Activated T-cell treated with anti-CD3 and anti-CD28 coated beads for 24 hours (primary cell): ENCODE data around the gene THSD7B.

Experiments used
- DNase-seq: peaks from one replicate; pipeline ENCODE4 v3.0.0-alpha.2; 2020; ENCODE audit warnings: low read depth

The THSD7B gene

DNA sequence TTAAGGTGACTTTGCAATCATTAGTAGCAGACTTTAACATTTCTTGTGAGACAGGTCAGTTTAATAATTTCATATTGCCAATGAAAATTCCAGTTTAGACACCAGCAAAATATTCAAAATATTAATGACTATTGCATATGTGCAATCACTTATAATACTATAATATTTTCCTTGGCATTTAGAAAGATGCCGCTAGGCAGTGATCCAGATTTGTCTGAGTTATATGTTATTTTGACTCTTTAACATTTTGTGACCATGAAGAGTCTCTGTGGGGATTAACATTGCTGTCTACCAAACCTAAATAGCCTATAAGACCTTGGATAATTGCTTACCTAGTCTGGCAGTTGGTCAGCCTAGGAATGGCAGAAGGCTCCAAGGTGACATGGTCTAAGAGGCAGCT is 389.6 kb downstream of the THSD7B start:
- no peak for DNase-seq

DNA sequence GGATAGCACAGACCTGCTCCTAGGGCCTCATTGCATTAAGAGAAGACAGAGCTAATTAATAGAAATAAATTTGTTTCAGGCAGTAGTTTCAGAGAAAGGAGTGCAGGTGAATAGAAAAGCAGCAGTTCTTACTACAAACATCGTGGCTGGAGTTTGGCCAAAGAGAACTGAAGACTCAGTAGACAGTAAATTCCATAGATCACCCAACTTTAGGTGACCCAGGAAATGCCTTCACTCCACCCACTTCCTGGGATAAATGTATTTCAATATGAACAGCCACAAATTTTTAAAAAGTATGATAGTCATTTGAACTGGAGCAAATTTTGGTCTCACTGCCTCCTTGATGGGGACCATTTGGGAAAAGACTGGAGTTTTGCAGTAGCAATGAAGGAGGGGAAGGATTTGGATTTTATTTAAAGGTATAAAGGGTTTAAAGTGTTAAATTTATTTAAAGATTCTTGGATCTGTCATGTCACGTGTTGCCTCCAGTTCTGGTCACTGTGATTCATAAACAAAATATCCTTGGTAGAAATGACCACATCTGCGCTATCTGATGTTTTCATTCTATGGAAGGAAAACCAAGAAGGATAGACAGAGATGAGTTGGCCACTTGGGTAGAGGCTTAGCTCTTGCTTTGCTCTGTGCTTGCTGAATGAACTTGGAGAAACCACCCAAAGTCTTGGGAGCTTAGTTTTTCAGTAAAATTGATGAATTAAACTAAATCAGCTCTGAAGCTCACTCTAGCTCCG is 390.2 kb downstream of the THSD7B start:
- DNase-seq, result no peak

DNA sequence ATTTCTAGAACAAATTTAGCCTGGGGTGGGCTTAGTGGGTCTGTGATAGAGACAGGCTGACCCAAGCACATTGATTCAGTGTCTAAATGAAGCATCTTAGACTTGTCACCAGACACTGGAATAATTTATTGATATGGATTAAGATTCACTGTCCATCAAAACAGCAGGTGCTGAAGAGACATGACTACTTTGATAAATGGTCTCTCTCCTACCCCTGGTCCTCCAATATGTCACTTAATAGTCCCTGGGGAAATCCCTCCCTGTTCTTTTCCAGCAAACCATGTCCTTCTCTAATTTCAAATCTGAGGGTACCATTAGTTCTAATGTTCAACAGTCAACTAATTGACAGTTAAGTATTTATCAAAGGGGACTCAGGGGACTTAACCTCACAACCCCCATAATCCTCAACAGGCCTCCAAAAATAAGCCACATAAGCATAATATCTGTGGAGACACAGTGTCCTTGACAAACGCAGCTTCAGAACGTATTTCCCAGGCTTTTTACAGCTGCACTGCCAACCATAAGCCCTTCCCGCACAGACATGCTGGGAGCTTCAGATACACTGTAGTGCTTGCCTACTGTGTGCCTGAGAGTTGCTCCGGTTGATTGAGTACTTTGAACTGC is 391.0 kb downstream of the THSD7B start:
- no peak for DNase-seq

DNA sequence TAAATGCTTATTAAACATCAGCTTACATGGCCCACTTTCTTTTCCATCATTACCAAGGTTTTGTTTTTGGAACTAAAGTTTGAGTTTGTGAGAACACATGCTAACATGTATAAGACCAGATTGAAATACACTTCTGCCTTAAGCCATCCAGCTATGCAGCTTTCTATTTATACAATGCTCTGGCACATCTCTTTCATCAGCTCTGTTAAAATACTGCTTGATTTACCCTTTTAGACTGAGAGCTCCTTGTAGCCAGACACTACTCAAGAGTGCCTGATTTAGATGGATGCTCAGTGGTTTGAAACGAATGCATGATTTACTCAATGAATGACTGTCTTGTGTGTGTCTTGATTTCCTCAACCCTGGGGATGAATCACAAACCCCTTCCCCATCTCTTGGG is 392.5 kb downstream of the THSD7B start:
- DNase-seq, result no peak

DNA sequence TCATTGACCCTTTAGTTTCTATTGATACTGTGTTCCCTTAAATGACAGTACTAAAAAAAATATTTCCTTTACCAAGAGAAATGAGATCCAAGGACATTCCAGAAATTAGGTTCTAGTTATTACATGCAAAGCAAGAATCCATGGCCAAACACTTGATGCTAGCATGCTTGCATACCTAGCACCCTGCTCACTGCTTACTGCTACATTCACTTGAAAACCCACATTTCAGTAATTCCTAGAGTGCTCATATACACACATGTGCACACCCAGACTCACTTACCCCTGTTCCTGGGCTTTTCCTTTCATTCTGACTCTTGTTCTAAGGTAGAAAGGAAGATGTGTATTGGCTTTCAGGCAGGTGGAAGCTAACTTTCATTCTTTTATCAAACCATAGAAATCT is 395.9 kb downstream of the THSD7B start:
- DNase-seq, result no peak

DNA sequence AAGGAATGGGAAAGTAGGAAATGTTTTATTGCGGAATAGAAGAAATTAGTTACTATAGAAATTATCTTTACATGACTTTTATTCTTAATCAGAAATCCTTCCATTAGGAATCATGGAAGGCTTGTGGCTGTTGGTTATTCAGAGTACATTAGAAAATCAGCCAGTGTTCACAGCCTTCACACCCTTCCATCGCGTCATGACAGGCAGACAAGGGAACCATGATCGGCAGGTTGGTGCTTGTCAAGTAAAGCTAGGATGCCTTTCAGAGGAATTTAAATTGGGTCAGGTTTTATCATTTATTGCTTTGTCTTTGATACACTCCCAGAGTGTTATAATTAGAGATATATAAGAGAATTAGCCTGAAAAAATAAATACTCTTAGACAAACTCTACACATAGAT is 400.6 kb downstream of the THSD7B start:
- no peak for DNase-seq

DNA sequence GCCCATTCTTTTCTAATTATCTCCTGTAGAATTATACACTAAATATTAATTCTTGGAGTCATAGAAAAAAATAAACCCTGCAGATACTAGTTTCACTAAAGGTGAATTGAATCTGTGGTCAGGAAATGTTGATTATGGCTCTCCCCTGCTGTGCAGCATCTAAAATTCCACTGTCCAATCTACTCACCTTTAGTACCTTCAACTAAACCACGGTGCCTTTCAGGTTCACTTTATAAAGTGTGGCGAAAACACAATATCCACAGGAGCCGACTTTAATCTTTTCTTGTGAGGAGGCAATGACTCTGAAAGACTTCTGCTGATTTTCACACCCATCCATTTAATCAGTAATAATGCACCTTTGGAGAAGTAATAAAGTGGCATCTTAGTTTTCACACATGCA is 402.3 kb downstream of the THSD7B start:
- DNase-seq, result no peak

DNA sequence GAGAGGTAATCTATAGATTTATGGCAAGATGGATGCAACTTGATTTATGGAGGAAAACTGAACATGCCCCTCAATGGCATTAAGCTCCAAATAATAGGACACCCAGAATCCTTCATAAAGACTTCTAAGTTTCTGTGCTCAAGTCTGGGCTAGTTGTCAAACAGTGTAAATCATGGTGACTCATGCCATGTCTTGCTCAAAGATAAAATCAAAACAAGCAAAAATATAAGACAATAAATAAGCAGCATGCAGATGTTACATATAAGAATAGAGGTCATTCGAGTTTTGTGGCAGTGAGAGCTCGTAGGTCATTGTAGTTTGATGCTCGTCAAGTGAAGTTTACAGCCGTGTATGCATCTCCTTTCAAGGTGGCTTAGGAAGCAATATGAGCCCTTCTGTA is 403.2 kb downstream of the THSD7B start:
- no peak for DNase-seq

DNA sequence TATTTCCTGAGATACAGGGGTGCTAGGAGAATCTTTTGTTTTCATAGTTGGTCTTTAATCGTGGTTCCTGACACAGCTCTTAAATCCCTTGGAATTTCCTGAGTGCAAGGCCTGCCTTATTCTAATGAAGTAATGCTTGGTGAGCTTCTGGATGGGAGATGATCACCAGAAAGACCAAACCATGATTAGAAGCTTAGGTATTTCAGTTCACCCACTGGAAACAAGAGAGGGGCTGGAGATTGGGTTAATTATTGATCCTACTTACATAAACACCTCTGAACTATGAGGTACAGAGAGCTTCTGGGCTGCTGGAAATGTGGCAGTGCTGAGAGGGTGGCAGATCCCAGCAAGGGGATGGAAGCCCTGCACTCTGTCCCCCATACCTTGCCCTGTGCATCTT is 406.8 kb downstream of the THSD7B start:
- no peak for DNase-seq

DNA sequence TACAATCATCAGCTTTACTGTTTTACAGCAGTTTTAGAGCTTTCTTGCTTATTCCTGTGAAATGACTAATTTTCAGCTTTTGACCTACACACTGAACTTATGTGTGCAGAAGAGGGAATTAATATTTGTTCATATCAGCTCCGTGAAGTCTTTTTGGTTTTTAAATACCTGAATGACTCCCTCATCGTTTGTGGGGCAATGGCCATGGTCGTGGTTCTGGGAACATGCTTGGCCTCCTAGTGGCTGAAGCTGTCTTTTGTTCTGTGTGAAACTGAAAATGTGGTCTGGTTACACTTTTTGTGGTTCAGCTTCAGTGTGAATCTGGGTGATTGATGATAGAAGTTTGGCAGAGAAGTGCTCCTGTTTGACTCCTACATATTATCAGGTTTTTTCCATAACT is 408.1 kb downstream of the THSD7B start:
- DNase-seq, result no peak

DNA sequence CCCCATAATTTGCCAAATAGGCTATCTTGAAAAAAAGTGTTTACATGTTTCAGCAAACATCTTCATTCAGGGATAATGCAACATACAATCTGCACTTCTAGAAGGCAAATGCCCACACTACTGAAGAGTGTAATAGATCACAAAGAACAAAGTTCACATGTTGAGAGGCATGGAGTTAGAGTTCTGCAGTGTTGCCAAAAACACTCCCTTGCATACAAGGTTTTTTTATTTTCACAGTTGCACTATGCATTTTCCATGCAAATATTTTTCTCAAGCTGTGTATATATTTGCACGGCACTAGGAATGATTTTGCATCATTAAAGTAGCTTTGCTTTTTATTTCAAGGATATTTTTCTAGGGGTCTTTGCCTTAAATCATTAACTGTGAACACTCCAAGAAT is 409.9 kb downstream of the THSD7B start:
- DNase-seq, result no peak

DNA sequence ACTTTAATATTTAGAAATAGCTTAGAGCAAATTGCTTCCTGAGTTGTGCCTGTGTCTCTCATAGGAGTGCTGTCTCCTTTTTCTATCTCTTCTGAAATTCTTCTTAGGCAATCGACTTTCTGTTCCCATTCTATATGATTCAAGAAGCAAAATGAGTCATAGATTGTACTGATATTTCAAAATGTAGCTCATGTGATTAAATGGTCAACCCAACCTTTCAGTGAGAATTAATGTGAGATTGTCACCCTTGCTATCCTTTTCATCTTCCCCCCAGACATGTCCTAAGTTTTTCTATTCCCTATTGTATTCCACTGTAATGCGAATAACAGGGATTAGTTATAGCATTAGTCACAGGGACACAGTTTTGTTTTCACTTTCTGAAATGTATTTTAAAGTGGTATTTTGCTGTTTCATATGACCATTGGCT is 413.6 kb downstream of the THSD7B start:
- DNase-seq, result no peak

DNA sequence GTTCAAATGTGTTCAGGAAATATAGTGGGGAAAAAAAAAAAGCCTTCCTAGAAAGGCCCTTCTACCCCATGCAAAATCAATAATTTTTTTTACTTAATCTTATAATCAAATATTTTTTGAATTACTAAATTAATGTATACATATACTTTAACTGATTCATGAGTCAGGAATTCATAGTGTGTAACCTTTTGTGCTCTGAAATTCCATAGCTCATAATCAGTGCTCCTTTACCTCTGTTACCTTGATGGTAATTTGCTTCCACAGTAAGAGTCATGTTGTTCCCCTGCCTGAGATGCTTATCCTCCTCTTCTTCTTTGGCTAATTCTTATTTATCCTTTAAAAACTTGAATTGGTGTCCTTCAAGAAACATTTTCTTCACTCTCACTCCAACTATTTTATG is 414.2 kb downstream of the THSD7B start:
- DNase-seq, result no peak

DNA sequence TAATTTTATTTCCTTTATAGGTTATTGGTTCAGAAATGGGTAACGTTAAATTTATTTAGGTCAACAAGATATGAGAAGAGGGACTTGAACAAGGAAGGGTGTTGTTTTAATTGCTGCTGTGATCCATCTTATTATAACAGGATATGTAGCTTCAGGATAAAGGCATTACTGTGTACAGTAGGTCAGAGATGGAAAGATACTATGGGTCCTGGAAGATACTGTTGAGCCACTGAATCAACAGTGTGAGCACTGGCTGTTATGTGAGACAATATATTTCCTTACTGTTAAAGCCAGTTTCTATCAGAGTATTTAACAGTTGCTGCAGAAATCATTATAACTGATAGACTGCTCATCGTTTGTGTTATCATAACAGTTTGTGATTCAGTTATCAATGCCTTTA is 414.7 kb downstream of the THSD7B start:
- DNase-seq, result no peak

DNA sequence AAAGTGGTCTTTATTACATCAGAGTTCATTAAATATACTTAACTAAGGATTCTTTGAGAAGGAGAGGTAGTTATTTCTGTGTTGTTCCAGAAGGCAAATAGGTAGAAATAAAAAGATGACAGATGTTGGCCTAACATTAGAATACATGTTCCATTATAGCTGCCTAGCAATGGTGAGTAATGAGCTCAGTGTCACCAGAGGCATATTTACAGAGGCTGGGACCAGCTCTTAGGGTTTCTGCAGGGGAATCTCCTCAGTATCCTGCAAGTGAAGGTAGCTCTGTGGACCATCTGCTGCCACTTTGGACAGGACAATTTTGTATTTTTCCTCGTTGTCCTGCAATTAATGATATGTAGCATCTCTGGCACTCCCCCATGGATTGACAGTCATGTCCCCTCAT is 416.0 kb downstream of the THSD7B start:
- DNase-seq, result no peak

DNA sequence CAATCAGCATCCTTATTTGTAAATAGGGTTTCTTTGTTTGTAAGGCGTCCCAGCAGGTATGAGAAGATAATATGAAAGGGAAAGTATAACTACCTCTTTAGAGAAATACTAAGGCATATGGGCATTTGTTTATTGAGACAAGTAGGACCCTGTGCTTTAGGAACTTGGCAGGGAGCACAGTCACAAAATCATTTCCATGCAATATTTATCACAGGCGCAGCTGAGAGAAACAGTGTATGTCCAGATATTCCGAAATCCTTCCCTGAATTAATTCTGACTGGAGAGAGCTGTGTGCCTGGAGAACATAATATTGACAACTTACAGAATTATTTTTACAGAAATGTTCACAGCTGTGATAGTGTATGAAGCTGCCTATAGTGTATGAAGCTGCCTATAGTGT is 416.7 kb downstream of the THSD7B start:
- no peak for DNase-seq

DNA sequence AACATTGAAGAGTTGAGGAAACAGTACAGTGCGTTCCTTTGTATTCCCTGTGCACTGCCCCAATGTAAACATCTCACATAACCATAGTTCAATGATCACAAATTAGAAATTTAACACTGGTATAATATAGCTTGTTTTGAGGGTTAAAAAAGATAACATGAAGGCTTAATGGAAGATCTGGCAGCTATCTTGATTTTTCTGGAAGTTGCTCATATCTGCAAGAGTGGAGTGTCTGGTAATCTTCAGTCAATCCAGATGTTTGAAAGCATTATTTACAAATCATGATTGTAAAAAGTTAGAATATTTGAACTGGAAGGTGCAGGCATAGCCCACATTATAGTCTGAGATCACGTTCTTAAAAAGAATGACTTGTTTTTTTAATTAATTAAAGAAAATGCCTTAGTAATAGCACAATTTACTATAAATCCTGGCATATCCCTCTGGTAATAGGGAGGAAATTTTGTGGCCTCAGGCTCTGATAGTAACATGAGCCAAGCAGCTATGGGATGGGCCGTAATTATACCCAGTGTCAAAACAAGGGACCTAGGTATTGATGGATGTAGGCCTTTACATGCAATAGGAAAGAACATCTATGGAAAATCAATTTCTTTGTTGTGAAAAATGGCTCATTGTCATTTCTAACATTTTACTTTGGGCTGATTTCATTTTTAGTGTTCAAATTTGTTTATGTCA is 418.0 kb downstream of the THSD7B start:
- no peak for DNase-seq

DNA sequence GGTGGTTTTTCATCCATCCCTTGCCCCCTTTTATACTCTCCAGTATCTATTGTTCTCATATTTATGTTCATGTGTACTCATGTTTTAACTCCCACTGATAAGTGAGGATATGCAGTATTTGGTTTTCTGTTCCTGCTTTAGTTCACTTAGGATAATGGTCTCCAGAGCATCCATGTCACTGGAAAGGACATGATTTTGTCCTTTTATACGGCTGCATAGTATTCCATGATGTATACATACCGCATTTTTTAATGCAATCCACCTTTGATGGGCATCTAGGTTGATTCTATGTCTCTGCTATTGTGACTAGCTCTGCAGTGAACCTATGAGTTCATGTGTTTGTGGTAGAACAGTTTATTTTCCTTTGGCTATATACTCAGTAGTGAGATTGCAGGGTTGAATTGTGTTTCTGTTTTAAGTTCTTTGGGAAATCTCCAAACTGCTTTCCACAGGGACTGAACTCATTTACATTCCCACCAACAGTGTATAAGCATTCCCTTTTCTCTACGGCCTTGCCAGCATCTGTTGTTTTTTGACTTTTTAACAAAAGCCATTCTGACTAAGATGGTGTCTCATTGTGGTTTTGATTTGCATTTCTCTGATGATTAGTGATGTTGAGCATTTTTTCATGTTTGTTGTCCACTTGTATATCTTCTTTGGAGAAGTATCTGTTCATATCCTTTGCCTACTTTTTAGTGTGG is 420.2 kb downstream of the THSD7B start:
- DNase-seq, result no peak

DNA sequence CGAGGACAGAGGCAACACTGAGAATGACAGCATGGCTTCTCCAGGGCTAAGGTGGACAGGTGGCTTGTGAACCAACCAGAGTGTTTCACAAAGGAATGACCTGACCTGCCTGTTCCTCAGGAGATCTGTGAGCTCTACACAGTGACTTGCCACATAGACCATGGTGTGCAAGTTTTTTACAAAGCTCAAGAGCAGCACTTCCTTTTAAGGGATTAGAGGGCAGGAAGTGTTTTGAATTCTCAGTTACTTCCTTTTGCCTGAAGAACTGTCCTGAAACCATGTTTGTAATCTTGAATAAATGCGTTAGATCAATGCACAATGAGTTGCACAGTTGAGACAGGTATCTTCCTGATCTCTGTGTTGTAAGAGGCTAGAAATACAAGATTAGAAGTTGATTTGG is 421.9 kb downstream of the THSD7B start:
- no peak for DNase-seq

DNA sequence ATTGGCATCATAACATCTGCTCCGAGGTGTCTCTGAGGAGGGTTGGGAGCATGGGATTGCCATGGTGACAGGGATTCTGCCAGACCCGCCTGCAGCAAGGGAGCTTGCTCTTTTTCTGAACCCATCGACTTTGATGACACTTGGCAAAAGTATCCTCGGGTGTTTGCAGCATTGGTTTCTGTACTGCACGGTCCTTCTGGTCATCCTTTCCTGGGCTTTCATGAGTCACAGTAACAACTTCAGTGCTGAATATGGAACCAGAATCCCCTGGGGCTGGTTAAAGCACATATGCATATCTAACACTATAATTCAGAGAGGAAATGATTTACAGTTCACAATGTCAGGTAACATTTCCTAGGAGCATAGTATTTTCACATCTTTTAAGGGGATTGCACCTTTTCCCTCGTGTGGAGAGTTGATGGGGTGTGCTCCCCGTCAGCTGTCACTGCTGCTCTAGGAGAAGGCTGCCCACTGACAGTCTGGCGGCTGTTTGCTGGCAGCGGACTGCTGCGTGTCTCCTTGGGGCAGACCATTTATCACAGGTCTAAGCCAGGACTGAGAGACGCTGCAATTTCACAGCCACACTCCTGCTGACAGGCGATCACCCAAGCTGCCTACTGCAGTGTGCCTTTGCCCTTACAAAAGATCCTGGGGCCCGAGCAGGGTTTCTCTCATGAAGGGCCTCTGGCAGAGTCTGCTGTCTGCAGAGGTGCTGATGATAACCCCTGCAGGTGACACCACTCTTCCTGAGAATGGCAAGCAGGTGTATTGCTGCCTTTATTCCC is 425.3 kb downstream of the THSD7B start:
- no peak for DNase-seq

DNA sequence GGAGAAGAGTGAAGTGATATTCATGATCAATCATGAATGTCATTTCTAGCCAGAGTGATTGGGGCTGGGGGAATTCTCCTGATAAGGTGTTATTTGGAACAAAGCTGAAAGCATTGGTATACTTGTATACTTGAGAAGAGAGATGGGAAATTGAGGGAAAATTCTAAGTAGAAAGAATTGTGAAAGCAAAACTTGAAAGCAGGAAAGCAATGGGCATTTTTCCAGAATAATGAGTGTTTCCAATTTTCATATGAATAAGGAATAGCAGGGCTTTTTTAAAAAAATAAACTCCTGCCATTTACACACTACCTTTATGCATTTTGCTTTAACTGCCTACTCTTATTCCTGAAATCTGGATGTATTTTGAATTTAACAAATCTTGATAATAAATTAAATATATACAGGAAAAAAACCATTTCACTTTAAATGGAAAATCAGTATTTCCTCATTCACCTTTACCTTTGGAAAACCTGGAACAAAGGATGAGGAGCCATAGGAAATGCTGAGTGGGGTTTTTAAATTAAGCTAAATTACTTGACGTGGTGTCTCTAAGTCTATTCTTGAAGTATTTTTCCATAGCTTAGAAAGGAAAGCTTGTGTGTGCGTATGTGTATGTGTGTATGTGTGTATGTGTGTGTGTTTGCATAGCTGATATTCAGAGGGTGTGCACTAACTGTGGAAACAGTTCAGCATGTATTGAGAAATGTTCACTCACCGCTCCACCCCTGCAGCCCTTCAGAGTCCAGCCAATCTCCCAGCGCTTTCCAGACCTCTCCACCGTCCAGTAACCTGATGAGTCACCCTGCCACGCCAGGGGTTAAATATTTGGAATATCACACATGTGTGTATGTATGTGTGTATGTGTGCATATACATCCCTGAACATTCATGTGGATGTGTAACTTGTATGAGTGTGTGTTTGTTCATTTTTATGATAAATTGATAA is 427.3 kb downstream of the THSD7B start:
- no peak for DNase-seq
